ENCODE measurements around the gene DUSP22.

DNA sequence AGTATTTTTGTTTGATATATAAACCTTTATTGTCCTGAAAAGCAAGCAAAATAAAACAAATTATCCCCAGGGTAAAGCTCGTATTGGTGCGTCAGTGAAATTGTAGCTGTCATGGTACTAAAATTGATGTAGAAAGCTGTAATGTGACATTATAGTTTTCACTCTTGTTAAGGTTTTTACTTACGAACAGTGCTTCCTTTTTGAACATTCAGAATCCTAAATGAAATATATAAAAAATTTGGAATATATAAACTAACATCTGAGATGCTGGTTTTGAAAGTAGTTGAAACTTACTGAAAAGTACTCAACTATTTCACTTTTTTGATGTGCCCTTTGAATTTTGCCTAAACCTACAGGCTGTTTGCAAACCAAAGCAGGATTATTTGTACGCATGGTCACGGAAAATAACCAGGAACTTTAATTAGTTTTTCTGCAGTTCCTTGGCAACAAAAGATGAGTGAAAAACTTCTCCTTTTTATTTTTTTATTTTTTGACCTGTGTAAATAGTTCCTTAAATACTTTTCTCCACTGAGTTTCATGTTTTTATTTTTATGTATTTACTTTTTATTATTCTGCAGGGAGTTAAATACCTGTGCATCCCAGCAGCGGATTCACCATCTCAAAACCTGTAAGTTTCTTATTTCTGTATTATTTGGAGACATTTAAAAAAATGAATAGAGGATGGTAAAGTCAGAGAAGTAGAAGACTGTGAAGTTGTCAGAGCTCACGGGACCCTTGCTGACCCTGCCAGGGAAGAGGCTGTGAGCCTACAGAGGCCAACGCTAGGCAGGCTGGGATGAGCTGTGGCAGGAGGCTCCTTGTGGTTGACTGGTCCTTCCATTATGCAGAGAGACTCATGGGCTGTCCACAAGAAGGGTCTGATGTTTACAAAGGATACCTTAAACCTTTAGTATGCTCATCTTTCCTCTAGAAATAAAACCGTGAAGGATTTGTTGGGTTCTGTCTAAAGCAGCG, 42.5 kb downstream of the DUSP22 start:
- TF ChIP-seq, protein P1, sequence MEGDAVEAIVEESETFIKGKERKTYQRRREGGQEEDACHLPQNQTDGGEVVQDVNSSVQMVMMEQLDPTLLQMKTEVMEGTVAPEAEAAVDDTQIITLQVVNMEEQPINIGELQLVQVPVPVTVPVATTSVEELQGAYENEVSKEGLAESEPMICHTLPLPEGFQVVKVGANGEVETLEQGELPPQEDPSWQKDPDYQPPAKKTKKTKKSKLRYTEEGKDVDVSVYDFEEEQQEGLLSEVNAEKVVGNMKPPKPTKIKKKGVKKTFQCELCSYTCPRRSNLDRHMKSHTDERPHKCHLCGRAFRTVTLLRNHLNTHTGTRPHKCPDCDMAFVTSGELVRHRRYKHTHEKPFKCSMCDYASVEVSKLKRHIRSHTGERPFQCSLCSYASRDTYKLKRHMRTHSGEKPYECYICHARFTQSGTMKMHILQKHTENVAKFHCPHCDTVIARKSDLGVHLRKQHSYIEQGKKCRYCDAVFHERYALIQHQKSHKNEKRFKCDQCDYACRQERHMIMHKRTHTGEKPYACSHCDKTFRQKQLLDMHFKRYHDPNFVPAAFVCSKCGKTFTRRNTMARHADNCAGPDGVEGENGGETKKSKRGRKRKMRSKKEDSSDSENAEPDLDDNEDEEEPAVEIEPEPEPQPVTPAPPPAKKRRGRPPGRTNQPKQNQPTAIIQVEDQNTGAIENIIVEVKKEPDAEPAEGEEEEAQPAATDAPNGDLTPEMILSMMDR (IDR thresholded peaks at IDR 0.05): no peak
- no peak for TF ChIP-seq POLR2AphosphoS5 (IDR thresholded peaks at IDR 0.05)
- TF ChIP-seq POLR2A (IDR thresholded peaks at IDR 0.05): no peak
- TF ChIP-seq EP300 (IDR thresholded peaks at IDR 0.05): no peak

Data from suprapubic skin (tissue), 4 donors.